Fibroblast of skin of left quadriceps (primary cell): ENCODE results near the gene GLB1L2.

Experiments used
- DNase-seq, 2 experiments: peaks; one replicate each; pipeline ENCODE4 v3.0.0-alpha.2; 2013; ENCODE audit warnings: low read depth in 2 of 2

Gene GLB1L2

GRCh38 chr11:134402910-134403309 lies 71.1 kb downstream of the GLB1L2 start:
- DNase-seq, result no peak

GRCh38 chr11:134404575-134405341 lies 73.0 kb downstream of the GLB1L2 start:
- DNase-seq, result no peak

- no peak for DNase-seq
Observed at GRCh38 chr11:134405436-134405835, 73.6 kb downstream of the GLB1L2 start.

- DNase-seq, result no peak
Observed at GRCh38 chr11:134405841-134406240, 74.1 kb downstream of the GLB1L2 start.

GRCh38 chr11:134406264-134407185 lies 74.7 kb downstream of the GLB1L2 start:
- DNase-seq, result no peak

- no peak for DNase-seq
Observed at GRCh38 chr11:134407321-134407828, 75.6 kb downstream of the GLB1L2 start.

- DNase-seq, result no peak
Observed at GRCh38 chr11:134407923-134408322, 76.1 kb downstream of the GLB1L2 start.

GRCh38 chr11:134409552-134410429 lies 78.0 kb downstream of the GLB1L2 start:
- DNase-seq, result no peak

- no peak for DNase-seq
Observed at GRCh38 chr11:134410766-134411165, 79.0 kb downstream of the GLB1L2 start.

- DNase-seq, result no peak
Observed at GRCh38 chr11:134412203-134413042, 80.6 kb downstream of the GLB1L2 start, which contains the start of gene B3GAT1. B3GAT1 (minus strand) TSS chr11:134412242; CDS start chr11:134387659, 24,583 bp downstream.

GRCh38 chr11:134413043-134413825 lies 81.4 kb downstream of the GLB1L2 start:
- DNase-seq, result no peak

- DNase-seq, result no peak
Observed at GRCh38 chr11:134413826-134414731, 82.3 kb downstream of the GLB1L2 start.

- no peak for DNase-seq
Observed at GRCh38 chr11:134414766-134415765, 83.3 kb downstream of the GLB1L2 start.

GRCh38 chr11:134416726-134417125 lies 84.9 kb downstream of the GLB1L2 start:
- DNase-seq, result no peak

- peak in 1 of 2 experiments; percentile 0 for DNase-seq
Observed at GRCh38 chr11:134417871-134418840, 86.4 kb downstream of the GLB1L2 start.

- DNase-seq, result no peak
Observed at GRCh38 chr11:134423106-134423505, 91.3 kb downstream of the GLB1L2 start.
